RKO (cell line): ENCODE data around the gene GPR18.
"Not testable (repeated sequence)": the region's sequence is repeated elsewhere in the genome, so short reads cannot be mapped to it uniquely, and the experiment has no call there.

Experiments used
- DNase-seq: peaks from one replicate; pipeline ENCODE4 v3.0.0-alpha.2; 2016; ENCODE audit warnings: low spot score

Gene GPR18

DNA sequence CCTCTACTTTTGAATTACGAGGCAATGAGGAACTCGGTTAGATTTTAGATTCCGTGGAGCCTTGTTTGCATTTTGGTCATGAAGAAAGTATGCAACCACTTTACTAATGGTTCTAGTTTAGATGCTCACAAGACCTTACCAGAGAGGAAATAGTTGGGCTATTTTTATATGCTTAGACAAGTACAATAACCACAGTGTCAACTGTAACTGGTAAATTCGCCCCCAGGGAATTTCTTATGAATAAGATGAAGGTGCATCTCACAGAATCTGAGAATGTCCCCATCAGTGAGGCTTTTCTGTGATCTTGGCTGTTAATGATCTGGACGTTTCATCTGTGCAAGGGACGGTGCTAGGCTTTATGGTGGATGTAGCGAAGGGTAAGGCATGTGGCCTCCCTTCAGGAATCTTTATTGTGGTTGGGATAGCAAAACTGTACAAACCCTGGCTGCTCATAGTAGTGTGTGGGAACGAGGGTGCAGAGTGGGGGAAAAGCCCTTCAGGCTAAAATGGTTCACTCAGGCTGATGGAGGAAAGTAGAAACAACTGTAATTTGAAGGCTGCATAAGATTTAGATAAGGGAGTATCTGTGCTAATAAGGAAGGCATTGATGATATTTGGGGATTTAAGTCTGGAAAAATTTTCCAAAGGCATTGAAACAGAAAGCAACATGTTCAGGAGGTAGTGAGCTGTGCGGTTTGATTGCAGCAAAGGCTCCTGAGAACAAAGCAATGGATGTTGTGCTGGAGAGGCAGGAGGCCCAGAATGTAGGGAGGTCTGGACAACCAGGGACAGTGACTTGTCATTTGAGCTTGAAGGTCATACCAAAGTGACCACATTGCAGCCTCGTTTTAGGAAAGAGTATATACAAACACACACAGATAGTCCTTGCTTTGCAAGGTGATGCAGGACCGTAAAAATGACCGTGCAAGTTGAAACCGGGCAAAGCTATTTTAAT lies 29.2 kb downstream of the GPR18 start:
- no peak for DNase-seq

DNA sequence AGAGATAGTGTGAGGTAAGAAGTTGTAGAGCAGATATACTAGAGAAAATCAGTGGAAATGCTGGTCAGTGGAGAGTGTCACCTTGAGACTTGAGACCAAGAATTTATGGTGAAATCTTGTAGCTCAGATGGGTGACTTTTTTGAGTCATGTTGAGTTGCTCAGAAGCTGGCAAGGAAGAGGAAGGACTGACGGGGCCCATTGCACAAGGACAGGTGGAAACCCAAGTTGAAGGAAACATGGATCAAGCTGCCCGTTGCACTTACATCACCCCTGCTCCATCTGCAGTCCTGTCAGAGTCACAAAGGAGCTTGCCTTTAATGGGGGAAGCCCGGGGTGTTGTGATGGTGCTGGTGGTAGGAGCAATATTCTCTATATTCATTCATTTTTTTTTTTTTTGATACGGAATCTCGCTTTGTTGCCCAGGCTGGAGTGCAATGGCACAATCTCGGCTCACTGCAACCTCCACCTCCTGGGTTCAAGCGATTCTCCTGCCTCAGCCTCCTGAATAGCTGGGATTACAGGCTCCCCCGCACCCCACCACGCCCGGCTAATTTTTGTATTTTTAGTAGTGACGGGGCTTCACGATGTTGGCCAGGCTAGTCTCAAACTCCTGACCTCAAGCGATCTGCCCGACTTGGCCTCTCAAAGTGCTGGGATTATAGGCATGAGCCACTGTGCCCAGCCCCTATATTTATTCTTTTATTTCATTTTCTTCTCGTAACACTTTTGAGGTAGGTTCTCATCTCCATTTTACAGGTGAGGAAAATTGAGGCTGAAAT lies 30.1 kb downstream of the GPR18 start:
- DNase-seq = no peak

DNA sequence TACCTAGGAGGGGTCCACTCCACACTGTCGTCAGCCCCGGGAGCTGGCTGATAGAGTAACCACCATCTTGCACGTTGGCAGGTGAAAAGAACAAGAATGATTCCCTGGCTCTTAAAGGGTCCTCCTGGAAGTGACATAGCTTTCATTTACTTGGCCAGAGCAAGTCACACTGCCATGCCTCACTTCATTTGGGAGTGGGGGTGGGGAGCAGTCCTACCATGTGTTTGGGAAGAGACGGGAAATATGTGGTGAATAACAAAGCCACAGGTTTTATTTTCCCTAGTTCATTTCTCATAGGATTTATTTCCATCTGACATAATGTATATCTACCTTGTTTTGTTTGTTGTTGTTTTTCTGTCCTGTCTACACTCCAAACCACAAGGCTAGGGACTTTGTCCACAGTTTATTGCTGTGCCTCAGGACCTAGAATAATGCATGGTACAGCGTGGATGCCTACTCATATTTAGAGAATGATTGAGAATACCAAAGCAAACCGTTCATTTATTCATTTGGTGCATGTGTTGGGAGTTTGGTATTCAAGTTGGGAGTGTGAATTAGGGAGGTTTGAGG lies 30.8 kb downstream of the GPR18 start:
- no peak for DNase-seq

DNA sequence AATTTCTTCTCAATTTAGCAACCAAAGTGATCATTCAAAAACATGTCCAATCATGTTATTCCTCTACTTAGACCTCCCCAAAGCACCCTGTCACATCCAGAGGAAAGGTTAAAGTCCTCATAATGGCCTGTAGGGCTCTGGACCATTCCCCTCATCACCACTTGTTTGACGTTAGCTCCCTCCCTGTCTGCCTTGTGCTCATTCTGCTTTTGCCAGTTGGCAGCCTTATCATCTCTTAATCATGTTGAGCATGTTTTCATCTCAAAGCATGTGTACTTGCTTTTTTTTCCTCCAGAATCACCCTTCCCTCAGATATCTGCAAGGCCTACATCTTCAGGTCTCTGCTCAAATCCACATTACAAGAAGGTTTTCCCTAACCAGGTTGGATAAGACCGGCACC lies 31.7 kb downstream of the GPR18 start:
- no peak for DNase-seq

DNA sequence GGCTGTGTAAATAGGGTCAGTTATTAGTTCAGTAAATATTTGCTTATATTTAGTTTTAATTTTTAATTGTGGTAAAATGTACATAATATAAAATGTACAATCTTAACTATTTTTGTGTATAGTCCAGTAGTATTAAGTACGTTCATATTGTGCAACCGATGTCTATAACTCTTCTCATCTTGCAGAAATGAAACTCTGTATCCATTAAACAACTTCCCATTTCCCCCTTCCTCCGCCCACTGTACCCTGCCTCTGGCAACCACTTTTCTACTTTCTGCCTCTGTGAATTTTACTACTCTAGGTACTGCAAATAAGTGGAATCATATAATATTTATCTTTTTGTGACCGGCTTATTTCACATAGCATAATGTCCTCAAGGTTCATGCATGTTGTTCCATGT lies 33.1 kb downstream of the GPR18 start:
- no peak for DNase-seq

DNA sequence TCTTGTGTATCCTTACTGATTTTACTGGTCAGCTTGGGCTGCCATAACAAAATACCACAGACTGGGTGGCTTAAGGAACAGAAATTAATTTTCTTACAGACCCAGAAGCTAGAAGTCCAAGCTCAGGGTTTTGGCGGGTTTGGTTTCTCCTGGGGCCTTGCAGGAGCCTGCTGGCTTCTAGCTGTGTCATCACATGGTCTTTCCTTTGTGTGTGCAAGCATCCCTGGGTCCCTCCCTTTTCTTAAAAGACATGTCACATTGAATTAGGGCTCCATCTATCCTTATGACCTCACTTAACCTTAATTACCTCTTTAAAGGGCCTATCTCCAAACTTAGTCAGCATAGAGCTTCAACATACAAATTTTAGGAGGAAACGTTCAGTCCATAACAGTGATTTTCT lies 34.2 kb downstream of the GPR18 start:
- no peak for DNase-seq

DNA sequence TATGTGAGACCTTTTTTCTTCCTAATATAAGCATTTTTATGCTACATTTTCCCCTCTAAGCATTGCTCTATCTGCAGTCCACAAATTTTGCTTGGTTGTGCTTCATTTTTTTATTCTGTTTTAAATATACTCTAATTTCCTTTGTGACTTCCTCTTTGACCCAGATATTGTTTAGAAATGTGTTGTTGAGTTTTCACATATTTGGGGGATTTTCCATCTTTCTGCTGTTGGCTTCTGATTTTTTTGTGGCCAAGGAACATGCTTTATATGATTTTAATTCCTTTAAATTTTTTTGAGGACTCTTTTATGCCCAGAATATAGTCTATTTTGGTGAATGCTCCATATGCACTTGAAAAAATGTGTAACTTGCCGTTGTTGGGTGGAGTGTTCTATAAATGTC lies 34.6 kb downstream of the GPR18 start:
- DNase-seq = no peak

DNA sequence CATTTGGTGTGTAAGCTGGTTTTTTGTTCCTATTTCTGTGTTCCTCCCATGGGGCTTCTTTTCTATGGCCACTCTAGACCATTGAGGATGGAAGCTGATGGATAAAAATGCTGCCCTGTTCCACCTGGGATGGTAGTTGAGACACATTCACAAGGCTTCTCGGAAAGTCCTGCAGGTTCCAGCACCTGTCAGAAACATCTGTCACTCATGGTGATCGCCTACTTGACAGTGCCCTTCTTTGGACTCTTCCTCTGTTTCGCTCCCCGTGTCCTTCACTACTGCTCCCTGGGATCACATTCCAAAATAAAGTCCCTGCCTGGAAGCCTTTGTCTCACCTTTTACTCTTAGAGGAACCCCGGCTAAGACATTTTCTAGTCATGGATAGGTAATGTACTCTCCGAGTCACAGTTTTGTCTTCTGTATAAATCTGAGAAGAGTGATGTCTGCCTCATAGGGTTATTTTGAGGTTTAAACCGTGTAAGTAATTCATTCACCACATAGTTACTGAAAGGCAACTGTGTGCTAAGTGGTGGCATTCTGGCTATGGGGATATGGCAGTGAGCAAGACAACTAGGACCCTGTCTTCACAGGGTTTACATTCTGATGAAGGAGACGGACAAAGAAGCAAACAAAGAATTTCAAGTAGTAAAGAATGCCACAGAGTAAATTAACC lies 36.5 kb downstream of the GPR18 start:
- no peak for DNase-seq

DNA sequence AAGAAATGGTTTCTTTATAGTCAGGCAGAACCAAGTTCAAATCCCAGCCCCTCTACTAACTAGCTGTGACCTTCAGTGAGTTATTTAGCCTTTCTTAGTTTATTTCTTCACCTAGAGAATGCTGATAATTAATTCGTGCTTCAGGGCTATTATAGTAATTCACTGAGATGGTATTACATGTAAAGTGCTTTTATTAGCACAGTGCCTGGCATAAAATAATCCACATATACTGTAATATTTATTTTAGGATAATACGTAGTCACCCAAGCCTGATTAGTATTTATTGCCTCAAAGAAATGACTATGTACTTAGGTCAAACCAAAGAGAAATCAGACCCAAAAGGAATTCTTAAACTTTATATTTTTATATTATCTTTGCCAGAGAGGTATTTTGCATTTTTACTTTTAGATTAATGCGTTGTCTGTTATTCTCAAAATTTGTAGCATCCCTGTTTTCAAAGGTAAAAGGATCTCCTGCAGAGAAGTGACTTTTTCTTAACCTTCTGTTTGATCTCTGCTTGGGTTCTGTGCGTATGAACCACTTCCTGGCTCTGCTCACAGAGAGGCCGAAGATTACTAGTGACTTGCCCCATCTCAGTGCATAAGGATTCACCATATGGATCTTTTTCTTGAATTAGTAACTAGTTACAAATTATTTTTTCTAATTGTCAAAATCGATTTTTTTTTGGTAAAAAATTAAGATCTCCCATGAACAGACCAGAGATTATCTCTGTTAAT lies 37.8 kb downstream of the GPR18 start:
- no peak for DNase-seq

DNA sequence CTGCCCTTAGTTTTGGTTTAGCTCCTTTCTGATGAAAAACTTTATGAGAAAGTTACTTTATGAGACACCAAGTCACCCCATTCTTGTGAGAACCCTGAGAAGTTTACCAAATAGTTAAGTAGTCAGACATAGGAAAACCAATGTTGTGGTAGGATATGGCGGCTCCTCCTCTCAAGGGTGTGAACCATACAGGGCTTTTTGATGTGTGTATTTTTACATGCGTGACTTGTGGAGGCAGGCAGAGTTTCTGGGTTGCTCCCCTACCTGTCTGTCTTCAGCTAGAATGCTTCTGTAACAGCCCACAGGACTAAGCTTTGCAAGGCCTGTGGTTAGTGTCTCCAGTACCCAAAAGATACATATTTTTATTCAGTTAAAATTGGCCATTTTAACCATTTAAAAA lies 39.2 kb downstream of the GPR18 start:
- DNase-seq = no peak

DNA sequence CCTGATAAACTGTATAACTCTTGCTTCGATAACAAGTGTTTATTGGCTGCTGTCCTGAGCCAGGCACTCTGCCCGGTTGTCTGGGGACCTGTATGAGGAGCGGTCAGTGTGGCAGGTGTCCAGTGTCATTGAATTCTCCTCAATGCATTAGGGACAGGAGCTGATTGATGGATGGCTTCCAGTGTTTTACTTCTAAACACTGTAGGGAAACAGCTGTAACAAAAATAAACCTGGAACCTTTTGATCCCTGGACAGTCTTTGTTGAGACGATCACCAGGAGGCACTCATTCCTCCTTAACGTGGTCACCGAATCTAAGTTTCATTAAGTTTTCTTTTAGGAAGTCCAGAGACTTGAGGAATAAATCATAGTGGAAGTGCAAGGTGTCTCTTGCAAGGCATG lies 39.6 kb downstream of the GPR18 start:
- no peak for DNase-seq

DNA sequence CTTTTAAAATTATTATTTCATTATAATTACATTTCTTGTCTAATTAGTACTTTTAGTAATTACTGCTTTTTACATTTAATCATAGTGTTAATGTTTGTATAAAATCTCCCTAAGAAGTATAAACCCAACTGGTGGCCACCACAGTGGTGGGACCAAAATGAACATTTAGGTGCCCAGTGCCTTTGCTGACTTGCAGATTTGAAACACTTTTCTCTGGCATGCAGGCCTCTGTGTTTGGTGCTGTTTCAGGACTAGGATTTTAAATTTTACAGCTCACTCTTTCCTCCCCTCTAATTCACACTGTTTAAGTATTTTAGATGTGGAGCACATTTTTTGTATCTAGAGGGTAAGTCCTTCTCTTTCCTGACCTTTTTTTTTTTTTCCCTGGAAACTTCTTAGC lies 40.1 kb downstream of the GPR18 start:
- no peak for DNase-seq

DNA sequence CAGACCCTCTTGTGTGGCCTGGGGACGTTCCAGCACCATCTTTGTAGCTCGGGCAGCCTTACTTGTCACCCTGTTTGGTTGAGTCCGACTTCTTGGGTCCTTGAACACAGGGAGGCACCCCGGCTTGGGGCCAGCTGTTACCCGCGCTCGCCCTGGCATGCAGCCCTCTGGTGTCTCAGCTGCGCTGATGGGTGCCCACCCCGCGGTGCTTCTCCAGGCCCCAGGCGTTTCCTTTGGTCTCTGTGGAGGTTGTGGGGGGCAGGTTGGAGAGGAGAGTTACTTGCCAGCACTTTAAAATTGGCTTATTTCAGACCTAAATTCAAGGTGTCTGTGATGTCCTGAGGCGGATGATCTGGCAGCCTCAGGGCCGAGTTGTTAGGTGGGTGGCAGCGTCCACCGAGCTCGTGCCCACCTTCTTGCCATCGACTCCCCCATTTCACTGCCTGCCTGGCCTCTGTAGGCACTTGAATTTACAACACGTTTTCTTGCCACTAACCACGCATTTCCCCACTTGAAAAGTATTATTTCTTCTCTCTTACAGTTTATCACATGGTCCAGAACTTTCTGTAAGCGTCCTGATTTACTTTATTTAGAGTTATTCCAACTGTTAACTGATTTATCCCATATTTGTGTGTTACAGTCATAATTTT lies 40.6 kb downstream of the GPR18 start:
- DNase-seq = no peak

DNA sequence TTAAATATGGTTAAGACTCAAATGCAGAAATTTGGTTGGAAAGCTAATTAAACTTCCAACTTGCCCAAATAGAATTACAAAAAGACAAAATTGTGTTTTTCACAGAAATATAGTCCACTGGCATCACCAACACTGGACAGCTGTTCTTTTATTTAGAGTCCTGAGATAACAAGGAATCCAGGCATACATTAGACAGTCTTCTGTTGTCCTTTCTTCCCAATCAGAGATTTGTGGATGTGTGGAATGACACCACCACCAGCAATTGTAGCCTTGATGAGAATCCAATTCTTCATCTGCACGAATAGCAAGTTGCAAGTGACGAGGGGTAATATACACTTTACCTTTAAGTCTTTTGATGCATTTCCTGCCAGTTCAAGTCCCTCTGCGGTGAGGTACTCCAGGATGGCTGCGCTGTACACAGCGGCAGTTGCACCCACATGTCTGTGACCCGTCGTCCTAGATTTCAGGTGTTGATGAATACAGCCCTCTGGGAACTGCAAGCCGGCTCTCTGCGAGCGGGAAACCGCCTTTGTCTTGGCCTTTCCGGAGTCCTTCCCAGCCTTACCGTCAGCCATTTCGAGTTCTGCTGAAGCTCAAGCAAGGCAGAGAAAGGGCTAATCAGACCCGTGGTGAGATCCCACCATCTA lies 42.9 kb downstream of the GPR18 start:
- no peak for DNase-seq

DNA sequence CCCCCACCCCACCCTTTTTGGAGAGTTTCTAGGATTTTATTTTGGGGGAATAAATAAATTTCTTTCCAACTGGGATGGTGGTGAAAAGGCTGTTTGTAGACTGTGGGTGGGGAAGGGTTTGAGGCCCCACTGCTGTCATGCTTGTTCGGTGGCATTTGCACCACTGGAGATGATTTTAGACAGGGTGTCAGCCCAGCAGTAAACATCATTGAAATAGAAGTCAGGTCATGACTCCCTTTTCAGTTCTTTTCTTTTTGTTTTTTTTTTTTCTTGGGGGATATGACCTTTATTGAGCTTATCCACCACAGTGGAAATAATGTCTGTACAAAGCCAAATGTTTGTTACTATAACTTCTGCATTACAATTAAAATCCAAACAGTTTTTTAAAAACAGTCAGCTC lies 43.4 kb downstream of the GPR18 start:
- no peak for DNase-seq

DNA sequence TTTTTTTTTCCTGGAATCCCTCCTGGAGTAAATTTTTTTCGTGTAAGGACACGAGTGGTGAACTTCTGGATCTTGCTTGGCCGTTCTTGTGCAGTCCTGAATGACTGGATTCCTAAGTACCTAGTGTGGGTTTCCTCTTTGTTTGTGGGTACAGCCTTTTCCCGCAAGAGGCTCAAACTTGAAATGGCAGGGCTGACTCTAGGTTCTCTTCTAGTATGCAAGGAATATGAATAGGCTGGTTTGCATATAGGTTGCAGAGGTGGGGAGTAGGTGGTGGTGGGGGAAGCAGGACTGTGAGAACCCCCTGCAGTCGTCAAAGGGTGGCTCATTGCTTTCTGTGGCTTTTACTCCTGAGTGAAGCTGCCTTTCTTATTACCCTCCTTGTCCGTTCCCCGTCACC lies 43.9 kb downstream of the GPR18 start:
- DNase-seq = no peak

DNA sequence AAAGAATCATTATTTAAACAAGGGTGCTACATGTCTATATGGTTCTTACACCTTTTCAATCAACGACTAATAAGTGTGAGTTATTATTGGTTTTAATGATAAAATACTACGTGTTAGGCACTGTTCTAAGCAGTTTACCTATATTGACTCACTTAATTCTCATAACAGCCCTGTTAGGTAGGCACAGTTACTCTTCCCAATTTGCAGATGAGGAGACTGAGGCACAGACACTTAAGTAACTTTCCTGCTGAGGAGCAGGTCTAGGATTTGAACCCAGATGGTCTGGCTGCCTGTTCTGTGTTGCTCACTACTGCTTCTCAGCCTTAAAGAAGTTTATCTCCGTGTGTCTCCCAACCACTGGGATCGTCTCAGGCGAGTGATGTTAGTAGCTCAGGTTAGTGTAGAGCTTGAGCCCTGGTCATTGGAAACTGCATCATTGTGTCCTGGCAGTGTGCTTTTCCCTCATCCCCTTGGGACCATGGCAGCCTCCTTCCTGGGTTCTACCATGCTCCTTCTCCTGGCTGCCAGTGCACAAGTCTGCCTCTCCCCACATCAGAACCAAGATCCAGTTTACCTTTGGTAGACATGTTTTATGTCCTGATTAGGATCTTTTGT lies 46.7 kb downstream of the GPR18 start:
- DNase-seq = no peak

DNA sequence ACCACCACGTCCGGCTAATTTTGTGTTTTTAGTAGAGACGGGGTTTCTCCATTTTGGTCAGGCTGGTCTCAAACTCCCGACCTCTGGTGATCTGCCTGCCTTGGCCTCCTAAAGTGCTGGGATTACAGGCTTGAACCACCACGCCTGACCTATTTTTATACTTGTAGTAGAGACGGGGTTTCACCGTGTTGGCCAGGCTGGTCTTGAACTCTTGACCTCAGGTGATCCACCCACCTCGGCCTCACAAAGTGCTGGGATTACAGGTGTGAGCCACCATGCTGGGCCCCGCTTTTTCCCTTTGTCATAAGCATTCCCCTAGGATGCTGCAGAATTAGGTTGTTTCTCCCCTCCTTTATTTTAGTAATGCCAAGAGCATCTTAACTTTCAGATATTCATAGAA lies 47.6 kb downstream of the GPR18 start:
- DNase-seq = not testable (repeated sequence)

DNA sequence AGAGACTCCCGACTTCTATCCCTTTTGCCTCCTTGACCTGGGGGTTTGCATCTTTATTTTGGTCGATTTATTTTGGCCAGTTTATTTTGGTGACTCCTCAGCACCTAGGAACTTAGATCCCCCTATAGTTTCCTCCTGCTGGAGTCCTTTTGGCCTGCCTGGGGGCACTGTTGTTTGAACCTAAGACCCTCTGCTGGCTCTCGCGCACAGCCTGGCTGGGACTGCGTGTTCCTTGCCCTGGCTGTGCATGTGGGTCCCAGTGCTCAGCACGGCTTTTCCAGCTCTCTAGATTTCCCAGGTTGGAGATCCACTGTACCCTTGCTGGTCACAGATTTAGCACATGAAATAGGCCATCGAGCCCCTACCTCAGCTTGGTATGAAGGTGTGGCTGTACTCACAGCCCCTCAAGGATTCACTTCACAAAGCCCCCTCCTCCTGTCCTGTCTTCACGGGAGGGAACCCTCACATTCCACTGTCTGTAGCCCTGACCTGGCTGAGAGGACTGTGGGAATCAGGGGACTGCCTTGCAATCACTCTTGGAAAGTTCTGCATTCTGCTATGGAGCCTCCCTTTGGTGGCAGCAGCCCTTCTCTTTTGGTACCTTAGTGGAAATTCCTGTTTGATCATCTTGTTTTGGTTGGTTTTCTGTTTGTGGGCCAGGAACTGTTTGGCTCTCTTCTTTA lies 49.2 kb downstream of the GPR18 start:
- no peak for DNase-seq

DNA sequence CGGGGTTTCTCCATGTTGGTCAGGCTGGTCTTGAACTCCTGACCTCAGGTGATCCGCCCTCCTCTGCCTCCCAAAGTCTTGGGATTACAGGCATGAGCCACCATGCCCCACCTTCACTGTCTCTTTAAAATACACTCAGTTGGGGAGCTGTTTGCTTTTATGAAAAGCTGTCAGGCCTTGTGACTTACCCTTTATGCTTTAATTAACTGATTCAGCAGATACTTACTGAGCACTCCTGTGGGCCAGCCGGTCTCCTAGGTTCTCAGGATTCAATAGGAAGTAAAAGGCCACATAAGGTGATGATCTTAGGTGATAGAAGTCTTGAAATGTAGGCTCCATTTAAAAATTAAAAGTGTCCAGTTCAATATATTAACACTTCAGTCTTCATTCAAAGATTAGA lies 50.0 kb downstream of the GPR18 start:
- no peak for DNase-seq
